Right forelimb (tissue), 1 donor: Measurements from ENCODE around the gene UBE2Q1.
"Not testable (repeated sequence)": the region's sequence is repeated elsewhere in the genome, so short reads cannot be mapped to it uniquely, and the experiment has no call there.

Experiments used
- DNase-seq: peaks from one replicate; pipeline ENCODE4 v3.0.0-alpha.2; 2018

UBE2Q1 gene

GRCh38 chr1:154549202-154549770, 9.2 kb downstream of the UBE2Q1 start:
- DNase-seq = no peak

GRCh38 chr1:154548028-154548427, 10.4 kb downstream of the UBE2Q1 start:
- no peak for DNase-seq

- DNase-seq = no peak
These were observed 11.2 kb downstream of the UBE2Q1 start for GRCh38 chr1:154547105-154547732.

- DNase-seq = no peak
These were observed 12.0 kb downstream of the UBE2Q1 start for GRCh38 chr1:154546264-154547063.

- DNase-seq = no peak
These were observed 17.2 kb downstream of the UBE2Q1 start for GRCh38 chr1:154541231-154541630.

GRCh38 chr1:154539486-154540483, 18.7 kb downstream of the UBE2Q1 start:
- no peak for DNase-seq

GRCh38 chr1:154536570-154536969, 21.9 kb downstream of the UBE2Q1 start:
- no peak for DNase-seq

GRCh38 chr1:154533952-154534844, 24.3 kb downstream of the UBE2Q1 start:
- no peak for DNase-seq

- not testable (repeated sequence) for DNase-seq
These were observed 26.5 kb downstream of the UBE2Q1 start for GRCh38 chr1:154531950-154532349.

- DNase-seq = no peak
These were observed 29.2 kb downstream of the UBE2Q1 start for GRCh38 chr1:154529308-154529707.

- no peak for DNase-seq
These were observed 31.3 kb downstream of the UBE2Q1 start for GRCh38 chr1:154527192-154527591.

- DNase-seq = no peak
These were observed 33.6 kb downstream of the UBE2Q1 start for GRCh38 chr1:154524881-154525280.

- no peak for DNase-seq
These were observed 36.8 kb downstream of the UBE2Q1 start for GRCh38 chr1:154521695-154522094.

- no peak for DNase-seq
These were observed 38.1 kb downstream of the UBE2Q1 start for GRCh38 chr1:154520333-154520732.

GRCh38 chr1:154519591-154519991, 38.9 kb downstream of the UBE2Q1 start:
- no peak for DNase-seq

- DNase-seq = no peak
These were observed 40.8 kb downstream of the UBE2Q1 start for GRCh38 chr1:154517661-154518060.

GRCh38 chr1:154514066-154514553, 44.4 kb downstream of the UBE2Q1 start:
- DNase-seq = no peak

GRCh38 chr1:154512760-154513159, 45.7 kb downstream of the UBE2Q1 start:
- DNase-seq = no peak

GRCh38 chr1:154503898-154504297, 54.6 kb downstream of the UBE2Q1 start:
- no peak for DNase-seq

- no peak for DNase-seq
These were observed 55.7 kb downstream of the UBE2Q1 start for GRCh38 chr1:154502744-154503115.

- DNase-seq = peak; percentile 48
These were observed 56.3 kb downstream of the UBE2Q1 start, which contains the start of the genes SHE and TDRD10 for GRCh38 chr1:154502066-154502743. TSS of gene SHE (minus strand) at chr1:154502412. CDS start at chr1:154502026, 386 bp downstream. TSS of gene TDRD10 (plus strand) at chr1:154502219. CDS start at chr1:154506904, 4,685 bp downstream.
